ENCODE data around the gene METAP2.

The METAP2 gene

GRCh38 chr12:95529693-95530225, 55.8 kb downstream of the METAP2 start:
- Histone ChIP-seq H3K9me3 (ENCODE audit: control insufficient read depth in 2 of 2, low read length in 2 of 2) (no peaks in the 10 kb centered on the region), H3K36me3 (ENCODE audit: control insufficient read depth in 2 of 2, insufficient read depth in 2 of 2, low read length in 2 of 2) (no peaks in the 10 kb centered on the region), H3K27ac (ENCODE audit: low read length) (no peak overlapping the region), H3K4me3 (ENCODE audit: low read length in 2 of 2) (no peak overlapping the region), H3K27me3 (ENCODE audit: control insufficient read depth in 1 of 2, insufficient read depth in 2 of 2, low read length in 2 of 2) (no peaks in the 10 kb centered on the region), H3K4me1 (ENCODE audit: control insufficient read depth, insufficient read depth, low read length) (peaks cover 4% of the 10 kb centered on the region), H3K9ac (ENCODE audit: low read length in 2 of 2) (no peak overlapping the region)

GRCh38 chr12:95532851-95533250, 58.9 kb downstream of the METAP2 start:
- H3K4me3 ChIP-seq (ENCODE audit: low read length in 2 of 2): no peak overlapping the region
- H3K27me3 ChIP-seq (ENCODE audit: control insufficient read depth in 1 of 2, insufficient read depth in 2 of 2, low read length in 2 of 2): no peaks in the 10 kb centered on the region
- no peak overlapping the region for H3K9ac ChIP-seq (ENCODE audit: low read length in 2 of 2)
- H3K36me3 ChIP-seq (ENCODE audit: control insufficient read depth in 2 of 2, insufficient read depth in 2 of 2, low read length in 2 of 2): no peaks in the 10 kb centered on the region
- H3K4me1 ChIP-seq (ENCODE audit: control insufficient read depth, insufficient read depth, low read length): peaks cover 4% of the 10 kb centered on the region
- no peak overlapping the region for H3K27ac ChIP-seq (ENCODE audit: low read length)
- H3K9me3 ChIP-seq (ENCODE audit: control insufficient read depth in 2 of 2, low read length in 2 of 2): no peaks in the 10 kb centered on the region

GRCh38 chr12:95533985-95534384, 60.0 kb downstream of the METAP2 start:
- Histone ChIP-seq H3K9me3 (ENCODE audit: control insufficient read depth in 2 of 2, low read length in 2 of 2) (no peaks in the 10 kb centered on the region), H3K4me1 (ENCODE audit: control insufficient read depth, insufficient read depth, low read length) (peaks cover 4% of the 10 kb centered on the region), H3K27me3 (ENCODE audit: control insufficient read depth in 1 of 2, insufficient read depth in 2 of 2, low read length in 2 of 2) (no peaks in the 10 kb centered on the region), H3K9ac (ENCODE audit: low read length in 2 of 2) (no peak overlapping the region), H3K36me3 (ENCODE audit: control insufficient read depth in 2 of 2, insufficient read depth in 2 of 2, low read length in 2 of 2) (no peaks in the 10 kb centered on the region), H3K4me3 (ENCODE audit: low read length in 2 of 2) (no peak overlapping the region), H3K27ac (ENCODE audit: low read length) (no peak overlapping the region)

- Histone ChIP-seq H3K27me3 (ENCODE audit: control insufficient read depth in 1 of 2, insufficient read depth in 2 of 2, low read length in 2 of 2) (no peaks in the 10 kb centered on the region), H3K9ac (ENCODE audit: low read length in 2 of 2) (no peak overlapping the region), H3K36me3 (ENCODE audit: control insufficient read depth in 2 of 2, insufficient read depth in 2 of 2, low read length in 2 of 2) (no peaks in the 10 kb centered on the region), H3K9me3 (ENCODE audit: control insufficient read depth in 2 of 2, low read length in 2 of 2) (no peaks in the 10 kb centered on the region), H3K4me3 (ENCODE audit: low read length in 2 of 2) (no peak overlapping the region), H3K27ac (ENCODE audit: low read length) (no peak overlapping the region), H3K4me1 (ENCODE audit: control insufficient read depth, insufficient read depth, low read length) (peaks cover 4% of the 10 kb centered on the region)
These were observed 64.1 kb downstream of the METAP2 start for GRCh38 chr12:95538006-95538405.

GRCh38 chr12:95538656-95539055, 64.7 kb downstream of the METAP2 start:
- H3K27ac ChIP-seq (ENCODE audit: low read length): no peak overlapping the region

GRCh38 chr12:95541436-95541835, 67.5 kb downstream of the METAP2 start:
- H3K27me3 ChIP-seq (ENCODE audit: control insufficient read depth in 1 of 2, insufficient read depth in 2 of 2, low read length in 2 of 2): no peaks in the 10 kb centered on the region
- H3K4me1 ChIP-seq (ENCODE audit: control insufficient read depth, insufficient read depth, low read length): no peaks in the 10 kb centered on the region
- H3K9ac ChIP-seq (ENCODE audit: low read length in 2 of 2): no peak overlapping the region
- no peaks in the 10 kb centered on the region for H3K36me3 ChIP-seq (ENCODE audit: control insufficient read depth in 2 of 2, insufficient read depth in 2 of 2, low read length in 2 of 2)
- H3K27ac ChIP-seq (ENCODE audit: low read length): no peak overlapping the region
- H3K4me3 ChIP-seq (ENCODE audit: low read length in 2 of 2): no peak overlapping the region
- no peaks in the 10 kb centered on the region for H3K9me3 ChIP-seq (ENCODE audit: control insufficient read depth in 2 of 2, low read length in 2 of 2)

More at GRCh38 chr12:95538656-95539055, 64.7 kb downstream of the METAP2 start:
- Histone ChIP-seq H3K9me3 (ENCODE audit: control insufficient read depth in 2 of 2, low read length in 2 of 2) (no peaks in the 10 kb centered on the region), H3K9ac (ENCODE audit: low read length in 2 of 2) (no peak overlapping the region), H3K4me1 (ENCODE audit: control insufficient read depth, insufficient read depth, low read length) (peaks cover 4% of the 10 kb centered on the region), H3K36me3 (ENCODE audit: control insufficient read depth in 2 of 2, insufficient read depth in 2 of 2, low read length in 2 of 2) (no peaks in the 10 kb centered on the region), H3K27me3 (ENCODE audit: control insufficient read depth in 1 of 2, insufficient read depth in 2 of 2, low read length in 2 of 2) (no peaks in the 10 kb centered on the region), H3K4me3 (ENCODE audit: low read length in 2 of 2) (no peak overlapping the region)

GRCh38 chr12:95543305-95543704, 69.4 kb downstream of the METAP2 start:
- Histone ChIP-seq H3K4me1 (ENCODE audit: control insufficient read depth, insufficient read depth, low read length) (no peaks in the 10 kb centered on the region), H3K36me3 (ENCODE audit: control insufficient read depth in 2 of 2, insufficient read depth in 2 of 2, low read length in 2 of 2) (no peaks in the 10 kb centered on the region), H3K9ac (ENCODE audit: low read length in 2 of 2) (no peak overlapping the region)

GRCh38 chr12:95544756-95545155, 70.8 kb downstream of the METAP2 start:
- Histone ChIP-seq H3K27me3 (ENCODE audit: control insufficient read depth in 1 of 2, insufficient read depth in 2 of 2, low read length in 2 of 2) (no peaks in the 10 kb centered on the region), H3K9ac (ENCODE audit: low read length in 2 of 2) (no peak overlapping the region), H3K36me3 (ENCODE audit: control insufficient read depth in 2 of 2, insufficient read depth in 2 of 2, low read length in 2 of 2) (no peaks in the 10 kb centered on the region)

More at GRCh38 chr12:95543305-95543704, 69.4 kb downstream of the METAP2 start:
- Histone ChIP-seq H3K27me3 (ENCODE audit: control insufficient read depth in 1 of 2, insufficient read depth in 2 of 2, low read length in 2 of 2) (no peaks in the 10 kb centered on the region), H3K4me3 (ENCODE audit: low read length in 2 of 2) (no peak overlapping the region), H3K27ac (ENCODE audit: low read length) (no peak overlapping the region), H3K9me3 (ENCODE audit: control insufficient read depth in 2 of 2, low read length in 2 of 2) (no peaks in the 10 kb centered on the region)

GRCh38 chr12:95545303-95545702, 71.4 kb downstream of the METAP2 start:
- Histone ChIP-seq H3K4me1 (ENCODE audit: control insufficient read depth, insufficient read depth, low read length) (no peaks in the 10 kb centered on the region), H3K4me3 (ENCODE audit: low read length in 2 of 2) (no peak overlapping the region), H3K36me3 (ENCODE audit: control insufficient read depth in 2 of 2, insufficient read depth in 2 of 2, low read length in 2 of 2) (no peaks in the 10 kb centered on the region), H3K9me3 (ENCODE audit: control insufficient read depth in 2 of 2, low read length in 2 of 2) (peaks cover 3 to 5% of the 10 kb centered on the region in 2 donors), H3K9ac (ENCODE audit: low read length in 2 of 2) (no peak overlapping the region), H3K27ac (ENCODE audit: low read length) (no peak overlapping the region), H3K27me3 (ENCODE audit: control insufficient read depth in 1 of 2, insufficient read depth in 2 of 2, low read length in 2 of 2) (no peaks in the 10 kb centered on the region)

More at GRCh38 chr12:95544756-95545155, 70.8 kb downstream of the METAP2 start:
- peaks cover 3 to 5% of the 10 kb centered on the region in 2 donors for H3K9me3 ChIP-seq (ENCODE audit: control insufficient read depth in 2 of 2, low read length in 2 of 2)
- H3K4me3 ChIP-seq (ENCODE audit: low read length in 2 of 2): no peak overlapping the region
- no peaks in the 10 kb centered on the region for H3K4me1 ChIP-seq (ENCODE audit: control insufficient read depth, insufficient read depth, low read length)
- H3K27ac ChIP-seq (ENCODE audit: low read length): no peak overlapping the region

GRCh38 chr12:95545731-95546490, 72.0 kb downstream of the METAP2 start:
- Histone ChIP-seq H3K36me3 (ENCODE audit: control insufficient read depth in 2 of 2, insufficient read depth in 2 of 2, low read length in 2 of 2) (no peaks in the 10 kb centered on the region), H3K9me3 (ENCODE audit: control insufficient read depth in 2 of 2, low read length in 2 of 2) (peaks cover 3 to 5% of the 10 kb centered on the region in 2 donors), H3K27me3 (ENCODE audit: control insufficient read depth in 1 of 2, insufficient read depth in 2 of 2, low read length in 2 of 2) (no peaks in the 10 kb centered on the region), H3K9ac (ENCODE audit: low read length in 2 of 2) (no peak overlapping the region), H3K4me1 (ENCODE audit: control insufficient read depth, insufficient read depth, low read length) (no peaks in the 10 kb centered on the region), H3K4me3 (ENCODE audit: low read length in 2 of 2) (no peak overlapping the region), H3K27ac (ENCODE audit: low read length) (no peak overlapping the region)

GRCh38 chr12:95546491-95546813, 72.5 kb downstream of the METAP2 start:
- H3K9me3 ChIP-seq (ENCODE audit: control insufficient read depth in 2 of 2, low read length in 2 of 2): peaks cover 3 to 5% of the 10 kb centered on the region in 2 donors
- no peak overlapping the region for H3K27ac ChIP-seq (ENCODE audit: low read length)
- no peaks in the 10 kb centered on the region for H3K4me1 ChIP-seq (ENCODE audit: control insufficient read depth, insufficient read depth, low read length)
- H3K9ac ChIP-seq (ENCODE audit: low read length in 2 of 2): no peak overlapping the region
- no peak overlapping the region for H3K4me3 ChIP-seq (ENCODE audit: low read length in 2 of 2)
- H3K36me3 ChIP-seq (ENCODE audit: control insufficient read depth in 2 of 2, insufficient read depth in 2 of 2, low read length in 2 of 2): no peaks in the 10 kb centered on the region
- H3K27me3 ChIP-seq (ENCODE audit: control insufficient read depth in 1 of 2, insufficient read depth in 2 of 2, low read length in 2 of 2): no peaks in the 10 kb centered on the region
